Right ventricle myocardium inferior (tissue), 1 donor: ENCODE measurements around the gene NPAS2. TPM values are rescaled to one million over a fixed set of nuclear protein-coding genes. Genes with fewer than 3 reads are reported as not detected.
A peak's percentile ranks its signal among the peaks of the same experiment; 100 is the strongest.

Experiments
- ATAC-seq: fragments of 200-7000 bp; cut with Tn5 transposase; one replicate; pipeline ENCODE4 v1.9.1; 2020; ENCODE audit warnings: mild to moderate bottlenecking, moderate library complexity
- DNase-seq: peaks from one replicate; pipeline ENCODE4 v3.0.0; 2021; ENCODE audit errors: missing footprints
- intact Hi-C: fragments of 100-400 bp; cut with DNase I; formaldehyde crosslinking; loops from one replicate; pipeline ENCODE4 v1.11.0; 2022
- total RNA-seq: library from RNA; stranded (reverse); fragmentation: NEBNext Ultra II Directional; extraction: Animal tissue kit (Norgen Biotek cat#: 25700); gene quantifications from one replicate; pipeline ENCODE4 v1.2.1, GENCODE V29; 2021
- donor health status: DM: no; HTN: yes; CAD: no; lungs with severe emphysema.

NPAS2 gene
- total RNA-seq, 1 donor from 2014 or later, result 38.0 TPM

GRCh38 chr2:101027852-101028251 is 207.9 kb downstream of the NPAS2 start:
- no peak for ATAC-seq
- intact Hi-C loops, result no loop called here
- no peak for DNase-seq

GRCh38 chr2:101030866-101031554 is 211.1 kb downstream of the NPAS2 start:
- intact Hi-C loops, result no loop called here
- DNase-seq (no peak), ATAC-seq (peak; percentile 86)

GRCh38 chr2:101032084-101032776 is 212.3 kb downstream of the NPAS2 start:
- intact Hi-C loops, result no loop called here
- ATAC-seq (no peak), DNase-seq (no peak)

GRCh38 chr2:101036562-101036961 is 216.6 kb downstream of the NPAS2 start:
- intact Hi-C loops, result no loop called here
- DNase-seq, result no peak
- no peak for ATAC-seq

- ATAC-seq (no peak), DNase-seq (no peak)
- intact Hi-C loops, result no loop called here
Observed at GRCh38 chr2:101037161-101037755, 217.3 kb downstream of the NPAS2 start.

- no peak for ATAC-seq
- no peak for DNase-seq
- intact Hi-C loops, result loop anchor here (2.0 kb wide), 1 partner anchor 114 kb away; no protein-coding TSS in a partner anchor
Observed at GRCh38 chr2:101038455-101039255, 218.7 kb downstream of the NPAS2 start.

- ATAC-seq (no peak), DNase-seq (no peak)
- intact Hi-C loops, result no loop called here
Observed at GRCh38 chr2:101040072-101040471, 220.1 kb downstream of the NPAS2 start.

GRCh38 chr2:101040761-101041160 is 220.8 kb downstream of the NPAS2 start:
- intact Hi-C loops, result no loop called here
- DNase-seq (no peak), ATAC-seq (peak; percentile 59)

- DNase-seq (no peak), ATAC-seq (no peak)
- intact Hi-C loops, result no loop called here
Observed at GRCh38 chr2:101041413-101041812, 221.5 kb downstream of the NPAS2 start.

GRCh38 chr2:101045330-101045729 is 225.4 kb downstream of the NPAS2 start:
- ATAC-seq (no peak), DNase-seq (no peak)
- intact Hi-C loops, result no loop called here

Other genes with a start within 250 kb of the NPAS2 start
- 848 TPM for gene RPL31, start 182.2 kb downstream of the NPAS2 start, total RNA-seq